ENCODE data around the gene DOCK10. TPM values are rescaled to one million over a fixed set of nuclear protein-coding genes. Genes with fewer than 3 reads are reported as not detected.

DOCK10 gene
- total RNA-seq, 1 experiment from 2014 or later, result 5.8 TPM

DNA sequence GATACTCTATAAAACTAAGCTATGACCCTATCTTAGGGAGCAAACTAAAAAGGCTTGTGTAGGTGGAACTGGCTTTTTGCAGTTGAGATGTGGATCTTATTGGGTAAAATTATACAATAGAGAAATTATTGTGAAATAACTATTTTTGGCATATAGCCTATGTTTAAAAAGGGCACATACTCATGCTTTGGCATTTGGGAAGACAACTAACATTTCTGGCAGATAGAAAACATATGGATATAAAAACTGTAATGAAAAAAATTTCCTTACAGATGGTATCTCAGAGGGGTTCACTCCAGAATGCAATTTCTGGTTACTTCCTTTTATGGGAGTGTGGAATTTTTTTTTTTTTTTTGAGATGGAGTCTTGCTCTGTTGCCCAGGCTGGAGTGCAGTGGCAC is 206.0 kb downstream of the DOCK10 start:
- ChIA-PET CTCF (no interaction called here), POLR2A (no interaction called here)
- no peak for ATAC-seq
- TF ChIP-seq, protein P1, sequence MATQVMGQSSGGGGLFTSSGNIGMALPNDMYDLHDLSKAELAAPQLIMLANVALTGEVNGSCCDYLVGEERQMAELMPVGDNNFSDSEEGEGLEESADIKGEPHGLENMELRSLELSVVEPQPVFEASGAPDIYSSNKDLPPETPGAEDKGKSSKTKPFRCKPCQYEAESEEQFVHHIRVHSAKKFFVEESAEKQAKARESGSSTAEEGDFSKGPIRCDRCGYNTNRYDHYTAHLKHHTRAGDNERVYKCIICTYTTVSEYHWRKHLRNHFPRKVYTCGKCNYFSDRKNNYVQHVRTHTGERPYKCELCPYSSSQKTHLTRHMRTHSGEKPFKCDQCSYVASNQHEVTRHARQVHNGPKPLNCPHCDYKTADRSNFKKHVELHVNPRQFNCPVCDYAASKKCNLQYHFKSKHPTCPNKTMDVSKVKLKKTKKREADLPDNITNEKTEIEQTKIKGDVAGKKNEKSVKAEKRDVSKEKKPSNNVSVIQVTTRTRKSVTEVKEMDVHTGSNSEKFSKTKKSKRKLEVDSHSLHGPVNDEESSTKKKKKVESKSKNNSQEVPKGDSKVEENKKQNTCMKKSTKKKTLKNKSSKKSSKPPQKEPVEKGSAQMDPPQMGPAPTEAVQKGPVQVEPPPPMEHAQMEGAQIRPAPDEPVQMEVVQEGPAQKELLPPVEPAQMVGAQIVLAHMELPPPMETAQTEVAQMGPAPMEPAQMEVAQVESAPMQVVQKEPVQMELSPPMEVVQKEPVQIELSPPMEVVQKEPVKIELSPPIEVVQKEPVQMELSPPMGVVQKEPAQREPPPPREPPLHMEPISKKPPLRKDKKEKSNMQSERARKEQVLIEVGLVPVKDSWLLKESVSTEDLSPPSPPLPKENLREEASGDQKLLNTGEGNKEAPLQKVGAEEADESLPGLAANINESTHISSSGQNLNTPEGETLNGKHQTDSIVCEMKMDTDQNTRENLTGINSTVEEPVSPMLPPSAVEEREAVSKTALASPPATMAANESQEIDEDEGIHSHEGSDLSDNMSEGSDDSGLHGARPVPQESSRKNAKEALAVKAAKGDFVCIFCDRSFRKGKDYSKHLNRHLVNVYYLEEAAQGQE (IDR thresholded peaks at IDR 0.05; ENCODE audit: insufficient read depth in 1 of 2, low read depth in 2 of 2, low read length in 1 of 2), result no peak
- TF ChIP-seq TCF7L2 (IDR thresholded peaks at IDR 0.05; ENCODE audit: low read depth, low read length) (no peak), POLR2AphosphoS5 (IDR thresholded peaks at IDR 0.05; ENCODE audit: low read depth, low read length) (no peak), SIN3A (IDR thresholded peaks at IDR 0.05; ENCODE audit: borderline replicate concordance, insufficient read depth, low read depth, low read length) (no peak)
- TF ChIP-seq, protein P2, sequence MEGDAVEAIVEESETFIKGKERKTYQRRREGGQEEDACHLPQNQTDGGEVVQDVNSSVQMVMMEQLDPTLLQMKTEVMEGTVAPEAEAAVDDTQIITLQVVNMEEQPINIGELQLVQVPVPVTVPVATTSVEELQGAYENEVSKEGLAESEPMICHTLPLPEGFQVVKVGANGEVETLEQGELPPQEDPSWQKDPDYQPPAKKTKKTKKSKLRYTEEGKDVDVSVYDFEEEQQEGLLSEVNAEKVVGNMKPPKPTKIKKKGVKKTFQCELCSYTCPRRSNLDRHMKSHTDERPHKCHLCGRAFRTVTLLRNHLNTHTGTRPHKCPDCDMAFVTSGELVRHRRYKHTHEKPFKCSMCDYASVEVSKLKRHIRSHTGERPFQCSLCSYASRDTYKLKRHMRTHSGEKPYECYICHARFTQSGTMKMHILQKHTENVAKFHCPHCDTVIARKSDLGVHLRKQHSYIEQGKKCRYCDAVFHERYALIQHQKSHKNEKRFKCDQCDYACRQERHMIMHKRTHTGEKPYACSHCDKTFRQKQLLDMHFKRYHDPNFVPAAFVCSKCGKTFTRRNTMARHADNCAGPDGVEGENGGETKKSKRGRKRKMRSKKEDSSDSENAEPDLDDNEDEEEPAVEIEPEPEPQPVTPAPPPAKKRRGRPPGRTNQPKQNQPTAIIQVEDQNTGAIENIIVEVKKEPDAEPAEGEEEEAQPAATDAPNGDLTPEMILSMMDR (IDR thresholded peaks at IDR 0.05), result no peak
- Histone ChIP-seq H3K27ac (ENCODE audit: low read length) (no peak overlapping the region), H3K4me3 (ENCODE audit: low read depth in 2 of 2, low read length in 2 of 2) (no peak overlapping the region), H3K9me3 (ENCODE audit: control insufficient read depth, insufficient read depth, low read depth, low read length) (no peaks in the 10 kb centered on the region), H3K4me1 (ENCODE audit: control insufficient read depth, insufficient read depth, low read length) (no peaks in the 10 kb centered on the region), H3K36me3 (ENCODE audit: control insufficient read depth, insufficient read depth, low read length) (no peaks in the 10 kb centered on the region), H3K27me3 (ENCODE audit: control insufficient read depth, insufficient read depth, low read length) (no peaks in the 10 kb centered on the region)
- no TSS peak for BruUV-seq (replicated peaks)
- in situ Hi-C loops (cut with HindIII; ENCODE audit: low pct_unique_long_range_greater_than_20kb, low sequenced_read_pairs), result no loop called here
- DNase-seq (ENCODE audit: low read depth, low spot score), result no peak
- intact Hi-C loops (cut with micrococcal nuclease; ENCODE audit: unreplicated experiment), result no loop called here

DNA sequence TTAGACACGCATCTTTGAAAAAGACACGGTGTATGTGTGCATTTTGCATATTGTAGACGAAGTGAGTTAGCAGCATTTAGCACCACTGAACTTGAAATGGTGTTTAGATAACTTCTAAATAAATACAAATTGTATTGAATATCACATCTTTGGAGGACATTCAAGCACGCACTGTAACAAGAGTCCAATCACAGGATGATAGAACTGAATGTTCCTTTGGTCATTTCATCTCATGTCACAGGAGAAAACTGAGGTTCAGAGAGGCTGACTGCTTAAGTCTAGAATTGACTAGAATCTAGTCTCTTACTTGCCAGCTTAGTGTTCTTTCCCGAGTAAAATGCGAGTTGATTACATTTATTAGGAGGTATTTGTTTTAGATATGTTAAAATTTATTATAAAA is 206.9 kb downstream of the DOCK10 start:
- intact Hi-C loops (cut with micrococcal nuclease; ENCODE audit: unreplicated experiment), result no loop called here
- H3K4me3 ChIP-seq (ENCODE audit: low read depth in 2 of 2, low read length in 2 of 2), result no peak overlapping the region
- no peak overlapping the region for H3K27ac ChIP-seq (ENCODE audit: low read length)
- in situ Hi-C loops (cut with HindIII; ENCODE audit: low pct_unique_long_range_greater_than_20kb, low sequenced_read_pairs), result no loop called here
- H3K36me3 ChIP-seq (ENCODE audit: control insufficient read depth, insufficient read depth, low read length), result no peaks in the 10 kb centered on the region
- no peaks in the 10 kb centered on the region for H3K9me3 ChIP-seq (ENCODE audit: control insufficient read depth, insufficient read depth, low read depth, low read length)
- DNase-seq (ENCODE audit: low read depth, low spot score) (no peak), ATAC-seq (no peak)
- H3K4me1 ChIP-seq (ENCODE audit: control insufficient read depth, insufficient read depth, low read length), result no peaks in the 10 kb centered on the region
- no peaks in the 10 kb centered on the region for H3K27me3 ChIP-seq (ENCODE audit: control insufficient read depth, insufficient read depth, low read length)
- TF ChIP-seq SIN3A (IDR thresholded peaks at IDR 0.05; ENCODE audit: borderline replicate concordance, insufficient read depth, low read depth, low read length), result no peak
- TF ChIP-seq TCF7L2 (IDR thresholded peaks at IDR 0.05; ENCODE audit: low read depth, low read length), result no peak
- TF ChIP-seq, protein P2 (IDR thresholded peaks at IDR 0.05), result no peak
- TF ChIP-seq, protein P1 (IDR thresholded peaks at IDR 0.05; ENCODE audit: insufficient read depth in 1 of 2, low read depth in 2 of 2, low read length in 1 of 2), result no peak
- TF ChIP-seq POLR2AphosphoS5 (IDR thresholded peaks at IDR 0.05; ENCODE audit: low read depth, low read length), result no peak
- CTCF ChIA-PET, result no interaction called here
- POLR2A ChIA-PET, result no interaction called here
- BruUV-seq (replicated peaks), result no TSS peak

All from Panc1 (cell line).